HCT116 (cell line): Measurements from ENCODE around the gene LSAMP. TPM values are rescaled to one million over a fixed set of nuclear protein-coding genes. Genes with fewer than 3 reads are reported as not detected.

ENCODE experiments used
- ATAC-seq: fragments of 200-7000 bp; cut with Tn5 transposase; 2 replicates; pipeline ENCODE4 v1.9.1; 2020; ENCODE audit warnings: mild to moderate bottlenecking, moderate library complexity
- BruUV-seq: library from RNA; stranded (reverse); fragments of 400-500 nt; replicated peaks from 2 replicates; lab custom pipeline; 2021; lab: Mats Ljungman, UMichigan
- CTCF ChIA-PET: fragments of 300-600 bp; sonication (Branson Sonifier 250); formaldehyde crosslinking; loops from one replicate; lab custom pipeline; 2021; ENCODE audit warnings: antibody characterized with exemption; lab: Charles Lee
- POLR2A ChIA-PET: fragments of 300-600, 350-600 bp; sonication (Branson Sonifier 250); formaldehyde crosslinking; loops from one replicate; lab custom pipeline; 2021; ENCODE audit warnings: antibody characterized with exemption; lab: Charles Lee
- RAD21 ChIA-PET, 2 experiments: fragments of 300-600 bp; sonication (Branson Sonifier 250); formaldehyde crosslinking; loops; one replicate each; lab custom pipeline; 2023; ENCODE audit warnings: low total read pairs in 2 of 2; ENCODE audit not compliant: uncharacterized antibody in 2 of 2, unreplicated experiment in 2 of 2, low non-redundant PET in 1 of 2; lab: Charles Lee
- DNase-seq: peaks from one replicate; pipeline ENCODE4 v3.0.0-alpha.2; 2010; ENCODE audit warnings: low read depth, low spot score
- H2AFZ ChIP-seq: fragments of 200-600 bp; shearing (Covaris generic), sonication (generic); 2 replicates; pipeline ENCODE4 v1.6.1; 2017; ENCODE audit warnings: low read depth, mixed run types, mixed read lengths, antibody characterized with exemption, low read length; ENCODE audit not compliant: poor library complexity, severe bottlenecking
- H3K27ac ChIP-seq: 2 replicates; pipeline ENCODE4 v1.5.1; 2012; ENCODE audit warnings: low read depth, low read length
- H3K27me3 ChIP-seq: fragments of 200-600 bp; sonication (generic); 2 replicates; pipeline ENCODE4 v1.6.1; 2016; ENCODE audit warnings: mixed run types, low read length, mixed read lengths; ENCODE audit not compliant: insufficient read depth
- H3K36me3 ChIP-seq, 2 experiments: fragments of 200-500 bp in 1 of 2; fragments of 200-600 bp in 1 of 2; sonication (Bioruptor generic) in 1 of 2; sonication (generic) in 1 of 2; 2 replicates each; pipeline versions ENCODE4 v1.5.1 to v1.6.1; 2014 to 2016; ENCODE audit warnings: low read length in 2 of 2, inconsistent platforms in 1 of 2, mixed read lengths in 1 of 2, mixed run types in 1 of 2; ENCODE audit not compliant: insufficient read depth in 2 of 2, control insufficient read depth in 1 of 2
- H3K4me1 ChIP-seq, 2 experiments: fragments of 200-600 bp in 1 of 2; sonication (generic) in 1 of 2; 2 replicates each; pipeline versions ENCODE4 v1.5.1 to v1.6.1; 2012 to 2017; ENCODE audit warnings: low read length in 2 of 2, inconsistent platforms in 1 of 2, mild to moderate bottlenecking in 1 of 2, mixed read lengths in 1 of 2, mixed run types in 1 of 2, moderate library complexity in 1 of 2; ENCODE audit not compliant: insufficient read depth in 2 of 2, control insufficient read depth in 1 of 2
- H3K4me2 ChIP-seq: fragments of 200-600 bp; sonication (generic); 2 replicates; pipeline ENCODE4 v1.6.1; 2017; ENCODE audit warnings: mixed run types, low read length, mixed read lengths
- H3K4me3 ChIP-seq, 2 experiments: fragments of 200-600 bp in 1 of 2; sonication (generic) in 1 of 2; replicated peaks in 1 of 2; 2 replicates each; pipeline ENCODE4 v1.5.1; 2011 to 2016; ENCODE audit warnings: low read length in 2 of 2, control low read depth in 1 of 2, low read depth in 1 of 2, mild to moderate bottlenecking in 1 of 2, mixed read lengths in 1 of 2, mixed run types in 1 of 2
- H3K79me2 ChIP-seq: fragments of 200-600 bp; sonication (generic); 2 replicates; pipeline ENCODE4 v1.6.1; 2017; ENCODE audit warnings: mild to moderate bottlenecking, mixed run types, low read length, moderate library complexity, mixed read lengths; ENCODE audit not compliant: insufficient read depth
- H3K9ac ChIP-seq: fragments of 200-600 bp; sonication (generic); 2 replicates; pipeline ENCODE4 v1.6.1; 2016; ENCODE audit warnings: low read length, mixed read lengths
- H3K9me2 ChIP-seq: fragments of 200-600 bp; sonication (generic), shearing (Covaris generic); 2 replicates; pipeline ENCODE4 v1.6.1; 2017; ENCODE audit warnings: mixed run types, mild to moderate bottlenecking, moderate library complexity; ENCODE audit not compliant: insufficient read depth
- H3K9me3 ChIP-seq, 2 experiments: fragments of 200-500 bp in 1 of 2; fragments of 200-600 bp in 1 of 2; sonication (Bioruptor generic) in 1 of 2; sonication (generic) in 1 of 2; 2 replicates each; pipeline ENCODE4 v1.6.1; 2014 to 2017; ENCODE audit warnings: low read length in 2 of 2, mixed read lengths in 2 of 2, inconsistent platforms in 1 of 2, low read depth in 1 of 2, mild to moderate bottlenecking in 1 of 2, mixed run types in 1 of 2, moderate library complexity in 1 of 2; ENCODE audit not compliant: control insufficient read depth in 1 of 2, insufficient read depth in 1 of 2
- H4K20me1 ChIP-seq: fragments of 200-600 bp; sonication (generic), shearing (Covaris generic); 2 replicates; pipeline ENCODE4 v1.6.1; 2017; ENCODE audit warnings: mixed run types, mild to moderate bottlenecking, moderate library complexity; ENCODE audit not compliant: insufficient read depth
- CBX3 ChIP-seq: IDR thresholded peaks from 2 replicates; pipeline ENCODE4 v1.6.1; 2012; ENCODE audit warnings: low read depth
- EGR1 ChIP-seq: IDR thresholded peaks from 2 replicates; pipeline ENCODE4 v1.6.1; 2012; ENCODE audit warnings: low read depth
- ELF1 ChIP-seq: IDR thresholded peaks from 2 replicates; pipeline ENCODE4 v1.6.1; 2012; ENCODE audit warnings: low read depth, borderline replicate concordance
- EZH2phosphoT487 ChIP-seq: fragments of 200-600 bp; IDR thresholded peaks from 2 replicates; pipeline ENCODE4 v1.6.1; 2018; ENCODE audit warnings: antibody characterized with exemption, borderline replicate concordance
- FOSL1 ChIP-seq: IDR thresholded peaks from 2 replicates; pipeline ENCODE4 v1.6.1; 2012; ENCODE audit warnings: low read depth
- POLR2A ChIP-seq: IDR thresholded peaks from 2 replicates; pipeline ENCODE4 v1.7.0; 2011; ENCODE audit warnings: borderline replicate concordance; ENCODE audit not compliant: insufficient read depth, insufficient read length; ENCODE audit errors: extremely low read depth
- RAD21 ChIP-seq: IDR thresholded peaks from 2 replicates; pipeline ENCODE4 v1.6.1; 2012; ENCODE audit warnings: low read depth, mild to moderate bottlenecking
- SIN3A ChIP-seq: IDR thresholded peaks from 2 replicates; pipeline ENCODE4 v1.6.1; 2012; ENCODE audit warnings: low read depth
- SRF ChIP-seq: IDR thresholded peaks from 2 replicates; pipeline ENCODE4 v1.6.1; 2012; ENCODE audit warnings: low read depth
- TCF7L2 ChIP-seq: IDR thresholded peaks from 2 replicates; pipeline ENCODE4 v1.7.0; 2011; ENCODE audit warnings: borderline replicate concordance, inconsistent platforms; ENCODE audit not compliant: insufficient read depth, insufficient read length; ENCODE audit errors: extremely low read depth
- ZFX ChIP-seq: fragments of 450-650 bp; IDR thresholded peaks from 2 replicates; pipeline ENCODE4 v1.6.1; 2017
- ZNF274 ChIP-seq: fragments of 200-500 bp; sonication (Bioruptor generic); IDR thresholded peaks from 2 replicates; pipeline ENCODE4 v1.6.1; 2014; ENCODE audit warnings: mild to moderate bottlenecking, low read depth, low read length, inconsistent platforms
- intact Hi-C: fragments of 100-400 bp; cut with micrococcal nuclease; formaldehyde crosslinking; loops from 2 replicates; pipeline ENCODE4 v1.10.0; 2022
- total RNA-seq: library from RNA; stranded (reverse); gene quantifications from one replicate; pipeline ENCODE4 v1.2.1, GENCODE V29; 2021; ENCODE audit not compliant: unreplicated experiment
- TF ChIP-seq, protein P1 (sequence below), 3 experiments: fragments of 200-600 bp in 1 of 3; sonication (generic) in 1 of 3; IDR thresholded peaks in 2 of 3; conservative IDR thresholded peaks in 1 of 3; 2 replicates each; pipeline ENCODE4 v1.5.1; 2012 to 2017; ENCODE audit warnings: low read depth in 2 of 3, low read length in 2 of 3, antibody characterized with exemption in 1 of 3, borderline replicate concordance in 1 of 3, control low read depth in 1 of 3, mild to moderate bottlenecking in 1 of 3, mixed read lengths in 1 of 3, mixed run types in 1 of 3, moderate library complexity in 1 of 3; ENCODE audit not compliant: insufficient read depth in 1 of 3
- TF ChIP-seq, protein P2 (sequence below): IDR thresholded peaks from 2 replicates; pipeline ENCODE4 v1.6.1; 2011; ENCODE audit warnings: mild to moderate bottlenecking, low read length, moderate library complexity; ENCODE audit not compliant: insufficient replicate concordance; ENCODE audit errors: extremely low read depth

Gene LSAMP
- total RNA-seq, 1 experiment from 2014 or later: 0.25 TPM

DNA sequence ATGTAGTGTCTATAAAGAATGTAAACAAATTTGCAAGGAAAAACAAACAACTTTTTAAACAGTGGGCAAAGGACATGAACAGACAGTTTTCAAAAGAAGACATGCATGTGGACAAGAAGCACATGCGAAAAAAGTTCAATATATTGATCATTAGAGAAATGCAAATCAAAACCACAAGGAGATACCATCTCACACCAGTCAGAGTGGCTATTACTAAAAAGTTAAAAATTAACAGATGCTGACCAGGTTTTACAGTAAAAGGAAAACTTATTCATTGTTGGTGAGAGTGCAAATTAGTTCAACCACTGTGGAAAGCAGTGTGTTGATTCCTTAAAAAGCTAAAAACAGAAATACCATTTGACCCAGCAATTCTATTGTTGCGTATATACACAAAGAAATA lies 47.1 kb upstream of the LSAMP start:
- Histone ChIP-seq H3K27ac (no peak overlapping the region), H3K4me1 (no peaks in the 10 kb centered on the region), H2AFZ (no peak overlapping the region), H3K4me3 (no peak overlapping the region), H3K79me2 (no peaks in the 10 kb centered on the region), H3K9me2 (no peaks in the 10 kb centered on the region), H3K9ac (no peak overlapping the region), H4K20me1 (no peaks in the 10 kb centered on the region), H3K36me3 (no peaks in the 10 kb centered on the region), H3K27me3 (no peaks in the 10 kb centered on the region), H3K4me2 (no peak overlapping the region), H3K9me3 (no peaks in the 10 kb centered on the region)
- intact Hi-C loops: no loop called here
- TF ChIP-seq RAD21: no peak
- TF ChIP-seq CBX3: no peak
- TF ChIP-seq POLR2A: no peak
- TF ChIP-seq, protein P1, sequence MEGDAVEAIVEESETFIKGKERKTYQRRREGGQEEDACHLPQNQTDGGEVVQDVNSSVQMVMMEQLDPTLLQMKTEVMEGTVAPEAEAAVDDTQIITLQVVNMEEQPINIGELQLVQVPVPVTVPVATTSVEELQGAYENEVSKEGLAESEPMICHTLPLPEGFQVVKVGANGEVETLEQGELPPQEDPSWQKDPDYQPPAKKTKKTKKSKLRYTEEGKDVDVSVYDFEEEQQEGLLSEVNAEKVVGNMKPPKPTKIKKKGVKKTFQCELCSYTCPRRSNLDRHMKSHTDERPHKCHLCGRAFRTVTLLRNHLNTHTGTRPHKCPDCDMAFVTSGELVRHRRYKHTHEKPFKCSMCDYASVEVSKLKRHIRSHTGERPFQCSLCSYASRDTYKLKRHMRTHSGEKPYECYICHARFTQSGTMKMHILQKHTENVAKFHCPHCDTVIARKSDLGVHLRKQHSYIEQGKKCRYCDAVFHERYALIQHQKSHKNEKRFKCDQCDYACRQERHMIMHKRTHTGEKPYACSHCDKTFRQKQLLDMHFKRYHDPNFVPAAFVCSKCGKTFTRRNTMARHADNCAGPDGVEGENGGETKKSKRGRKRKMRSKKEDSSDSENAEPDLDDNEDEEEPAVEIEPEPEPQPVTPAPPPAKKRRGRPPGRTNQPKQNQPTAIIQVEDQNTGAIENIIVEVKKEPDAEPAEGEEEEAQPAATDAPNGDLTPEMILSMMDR (IDR thresholded peaks at IDR 0.05 in 2 of 3, conservative IDR thresholded peaks at IDR 0.05 in 1 of 3; ENCODE audit: borderline replicate concordance in 1 of 3, insufficient read depth in 1 of 3, low read depth in 2 of 3, low read length in 2 of 3): no peak
- no peak for TF ChIP-seq SIN3A
- no peak for TF ChIP-seq ELF1
- no peak for TF ChIP-seq ZFX
- no peak for TF ChIP-seq TCF7L2
- ATAC-seq (no peak), DNase-seq (no peak)
- ChIA-PET CTCF (no interaction called here), RAD21 (no interaction called here), POLR2A (no interaction called here)
- no TSS peak for BruUV-seq

DNA sequence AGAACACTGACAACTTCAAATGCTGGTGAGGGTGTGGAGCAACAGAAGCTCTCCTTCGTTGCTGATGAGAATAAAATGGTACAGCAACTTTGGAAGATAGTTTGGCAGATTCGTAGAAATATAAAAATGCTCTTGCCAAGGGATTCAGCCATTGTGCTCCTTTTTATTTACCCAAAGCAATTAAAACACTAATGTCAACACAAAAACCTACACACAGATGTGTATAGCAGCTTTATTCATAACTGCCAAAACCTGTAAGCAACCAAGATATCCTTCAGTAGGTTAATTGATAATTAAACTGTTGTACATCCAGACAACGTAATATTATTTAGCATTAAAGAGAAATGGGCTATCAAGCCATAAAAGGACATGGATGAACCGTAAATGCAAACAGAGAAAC lies 37.8 kb upstream of the LSAMP start:
- no peak overlapping the region for H3K4me2 ChIP-seq
- H4K20me1 ChIP-seq: no peaks in the 10 kb centered on the region
- H3K27me3 ChIP-seq: no peaks in the 10 kb centered on the region
- CTCF ChIA-PET: no interaction called here
- RAD21 ChIA-PET: no interaction called here
- DNase-seq (no peak), ATAC-seq (no peak)
- no peak overlapping the region for H3K9ac ChIP-seq
- H3K9me2 ChIP-seq: no peaks in the 10 kb centered on the region
- POLR2A ChIA-PET: no interaction called here
- peaks cover 0 to 3% of the 10 kb centered on the region in 2 experiments; a peak in 1 of 4 replicates for H3K9me3 ChIP-seq
- no peak overlapping the region for H2AFZ ChIP-seq
- no peak overlapping the region for H3K4me3 ChIP-seq
- no TSS peak for BruUV-seq
- H3K36me3 ChIP-seq: no peaks in the 10 kb centered on the region
- H3K27ac ChIP-seq: no peak overlapping the region
- intact Hi-C loops: no loop called here
- no peaks in the 10 kb centered on the region for H3K79me2 ChIP-seq
- no peaks in the 10 kb centered on the region for H3K4me1 ChIP-seq
- TF ChIP-seq EZH2phosphoT487 (no peak), ZFX (no peak), TCF7L2 (no peak), ELF1 (no peak), ZNF274 (no peak), SRF (no peak), EGR1 (no peak), CBX3 (no peak), FOSL1 (no peak), SIN3A (no peak)
- TF ChIP-seq, protein P2, sequence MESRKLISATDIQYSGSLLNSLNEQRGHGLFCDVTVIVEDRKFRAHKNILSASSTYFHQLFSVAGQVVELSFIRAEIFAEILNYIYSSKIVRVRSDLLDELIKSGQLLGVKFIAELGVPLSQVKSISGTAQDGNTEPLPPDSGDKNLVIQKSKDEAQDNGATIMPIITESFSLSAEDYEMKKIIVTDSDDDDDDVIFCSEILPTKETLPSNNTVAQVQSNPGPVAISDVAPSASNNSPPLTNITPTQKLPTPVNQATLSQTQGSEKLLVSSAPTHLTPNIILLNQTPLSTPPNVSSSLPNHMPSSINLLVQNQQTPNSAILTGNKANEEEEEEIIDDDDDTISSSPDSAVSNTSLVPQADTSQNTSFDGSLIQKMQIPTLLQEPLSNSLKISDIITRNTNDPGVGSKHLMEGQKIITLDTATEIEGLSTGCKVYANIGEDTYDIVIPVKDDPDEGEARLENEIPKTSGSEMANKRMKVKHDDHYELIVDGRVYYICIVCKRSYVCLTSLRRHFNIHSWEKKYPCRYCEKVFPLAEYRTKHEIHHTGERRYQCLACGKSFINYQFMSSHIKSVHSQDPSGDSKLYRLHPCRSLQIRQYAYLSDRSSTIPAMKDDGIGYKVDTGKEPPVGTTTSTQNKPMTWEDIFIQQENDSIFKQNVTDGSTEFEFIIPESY: no peak
